Measurements from ENCODE around the gene GALNT9. TPM values are rescaled to one million over a fixed set of nuclear protein-coding genes. Genes with fewer than 3 reads are reported as not detected.

Gene GALNT9
- total RNA-seq, 1 experiment from 2014 or later = 2.6 TPM

DNA sequence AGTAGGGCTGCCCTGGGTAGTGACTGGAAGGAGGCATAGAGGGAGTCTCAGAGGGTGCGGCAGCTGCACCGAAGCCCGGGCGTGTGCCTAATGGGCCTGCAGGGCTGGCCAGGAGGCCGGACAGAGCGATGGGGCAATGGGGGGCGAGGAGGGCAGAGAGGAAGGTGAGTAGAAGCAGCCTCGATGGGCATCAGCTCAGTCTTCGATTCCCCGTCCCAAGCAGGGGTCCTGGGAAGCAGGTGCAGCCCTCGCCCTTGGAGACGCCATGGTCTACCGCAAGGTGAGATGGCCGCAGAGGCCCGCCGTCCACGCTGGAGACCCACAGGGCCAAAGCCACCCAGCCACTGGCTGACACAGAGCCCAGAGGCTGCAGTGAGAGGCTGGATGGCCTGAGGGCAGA lies 70.8 kb downstream of the GALNT9 start:
- Histone ChIP-seq H3K4me1 (ENCODE audit: control insufficient read depth in 1 of 2, insufficient read depth in 2 of 2, low read length in 2 of 2) (no peaks in the 10 kb centered on the region; a peak in 1 of 4 replicates), H3K9me2 (ENCODE audit: insufficient read depth) (no peaks in the 10 kb centered on the region), H3K4me2 (ENCODE audit: low read length) (no peak overlapping the region), H3K36me3 (ENCODE audit: control insufficient read depth in 1 of 2, insufficient read depth in 2 of 2, low read length in 2 of 2) (no peaks in the 10 kb centered on the region), H3K9me3 (ENCODE audit: control insufficient read depth in 1 of 2, insufficient read depth in 1 of 2, low read depth in 1 of 2, low read length in 2 of 2) (no peaks in the 10 kb centered on the region), H3K79me2 (ENCODE audit: insufficient read depth, low read length) (no peaks in the 10 kb centered on the region), H2AFZ (ENCODE audit: low read depth, low read length, poor library complexity, severe bottlenecking) (no peak overlapping the region), H3K27me3 (ENCODE audit: insufficient read depth, low read length) (no peaks in the 10 kb centered on the region), H3K9ac (ENCODE audit: low read length) (no peak overlapping the region), H3K4me3 (replicated peaks in 1 of 2; ENCODE audit: low read depth in 1 of 2, low read length in 2 of 2) (no peak overlapping the region), H4K20me1 (ENCODE audit: insufficient read depth) (no peaks in the 10 kb centered on the region), H3K27ac (ENCODE audit: low read depth, low read length) (no peak overlapping the region)
- DNase-seq (ENCODE audit: low read depth, low spot score) = no peak
- TF ChIP-seq EZH2 (IDR thresholded peaks at IDR 0.05) = no peak
- no peak for TF ChIP-seq SRF (IDR thresholded peaks at IDR 0.05; ENCODE audit: low read depth)
- no peak for TF ChIP-seq CEBPB (IDR thresholded peaks at IDR 0.05; ENCODE audit: low read depth)
- TF ChIP-seq ZNF274 (IDR thresholded peaks at IDR 0.05; ENCODE audit: low read depth, low read length) = no peak
- TF ChIP-seq ZFX (IDR thresholded peaks at IDR 0.05) = no peak
- TF ChIP-seq, protein P1, sequence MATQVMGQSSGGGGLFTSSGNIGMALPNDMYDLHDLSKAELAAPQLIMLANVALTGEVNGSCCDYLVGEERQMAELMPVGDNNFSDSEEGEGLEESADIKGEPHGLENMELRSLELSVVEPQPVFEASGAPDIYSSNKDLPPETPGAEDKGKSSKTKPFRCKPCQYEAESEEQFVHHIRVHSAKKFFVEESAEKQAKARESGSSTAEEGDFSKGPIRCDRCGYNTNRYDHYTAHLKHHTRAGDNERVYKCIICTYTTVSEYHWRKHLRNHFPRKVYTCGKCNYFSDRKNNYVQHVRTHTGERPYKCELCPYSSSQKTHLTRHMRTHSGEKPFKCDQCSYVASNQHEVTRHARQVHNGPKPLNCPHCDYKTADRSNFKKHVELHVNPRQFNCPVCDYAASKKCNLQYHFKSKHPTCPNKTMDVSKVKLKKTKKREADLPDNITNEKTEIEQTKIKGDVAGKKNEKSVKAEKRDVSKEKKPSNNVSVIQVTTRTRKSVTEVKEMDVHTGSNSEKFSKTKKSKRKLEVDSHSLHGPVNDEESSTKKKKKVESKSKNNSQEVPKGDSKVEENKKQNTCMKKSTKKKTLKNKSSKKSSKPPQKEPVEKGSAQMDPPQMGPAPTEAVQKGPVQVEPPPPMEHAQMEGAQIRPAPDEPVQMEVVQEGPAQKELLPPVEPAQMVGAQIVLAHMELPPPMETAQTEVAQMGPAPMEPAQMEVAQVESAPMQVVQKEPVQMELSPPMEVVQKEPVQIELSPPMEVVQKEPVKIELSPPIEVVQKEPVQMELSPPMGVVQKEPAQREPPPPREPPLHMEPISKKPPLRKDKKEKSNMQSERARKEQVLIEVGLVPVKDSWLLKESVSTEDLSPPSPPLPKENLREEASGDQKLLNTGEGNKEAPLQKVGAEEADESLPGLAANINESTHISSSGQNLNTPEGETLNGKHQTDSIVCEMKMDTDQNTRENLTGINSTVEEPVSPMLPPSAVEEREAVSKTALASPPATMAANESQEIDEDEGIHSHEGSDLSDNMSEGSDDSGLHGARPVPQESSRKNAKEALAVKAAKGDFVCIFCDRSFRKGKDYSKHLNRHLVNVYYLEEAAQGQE (IDR thresholded peaks at IDR 0.05; ENCODE audit: low read depth) = no peak
- TF ChIP-seq POLR2AphosphoS5 (IDR thresholded peaks at IDR 0.05; ENCODE audit: low read depth, low read length) = no peak
- TF ChIP-seq POLR2A (IDR thresholded peaks at IDR 0.05; ENCODE audit: borderline replicate concordance, extremely low read depth, insufficient read depth, insufficient read length) = no peak
- no peak for TF ChIP-seq ELF1 (IDR thresholded peaks at IDR 0.05; ENCODE audit: borderline replicate concordance, low read depth)
- TF ChIP-seq, protein P2, sequence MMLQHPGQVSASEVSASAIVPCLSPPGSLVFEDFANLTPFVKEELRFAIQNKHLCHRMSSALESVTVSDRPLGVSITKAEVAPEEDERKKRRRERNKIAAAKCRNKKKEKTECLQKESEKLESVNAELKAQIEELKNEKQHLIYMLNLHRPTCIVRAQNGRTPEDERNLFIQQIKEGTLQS (IDR thresholded peaks at IDR 0.05) = no peak
- TF ChIP-seq EZH2phosphoT487 (IDR thresholded peaks at IDR 0.05; ENCODE audit: borderline replicate concordance) = no peak
- TF ChIP-seq TCF7L2 (IDR thresholded peaks at IDR 0.05; ENCODE audit: borderline replicate concordance, extremely low read depth, insufficient read depth, insufficient read length) = no peak
- TF ChIP-seq RAD21 (IDR thresholded peaks at IDR 0.05; ENCODE audit: low read depth) = no peak
- TF ChIP-seq, protein P3, sequence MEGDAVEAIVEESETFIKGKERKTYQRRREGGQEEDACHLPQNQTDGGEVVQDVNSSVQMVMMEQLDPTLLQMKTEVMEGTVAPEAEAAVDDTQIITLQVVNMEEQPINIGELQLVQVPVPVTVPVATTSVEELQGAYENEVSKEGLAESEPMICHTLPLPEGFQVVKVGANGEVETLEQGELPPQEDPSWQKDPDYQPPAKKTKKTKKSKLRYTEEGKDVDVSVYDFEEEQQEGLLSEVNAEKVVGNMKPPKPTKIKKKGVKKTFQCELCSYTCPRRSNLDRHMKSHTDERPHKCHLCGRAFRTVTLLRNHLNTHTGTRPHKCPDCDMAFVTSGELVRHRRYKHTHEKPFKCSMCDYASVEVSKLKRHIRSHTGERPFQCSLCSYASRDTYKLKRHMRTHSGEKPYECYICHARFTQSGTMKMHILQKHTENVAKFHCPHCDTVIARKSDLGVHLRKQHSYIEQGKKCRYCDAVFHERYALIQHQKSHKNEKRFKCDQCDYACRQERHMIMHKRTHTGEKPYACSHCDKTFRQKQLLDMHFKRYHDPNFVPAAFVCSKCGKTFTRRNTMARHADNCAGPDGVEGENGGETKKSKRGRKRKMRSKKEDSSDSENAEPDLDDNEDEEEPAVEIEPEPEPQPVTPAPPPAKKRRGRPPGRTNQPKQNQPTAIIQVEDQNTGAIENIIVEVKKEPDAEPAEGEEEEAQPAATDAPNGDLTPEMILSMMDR (IDR thresholded peaks at IDR 0.05 in 2 of 3, conservative IDR thresholded peaks at IDR 0.05 in 1 of 3; ENCODE audit: borderline replicate concordance in 1 of 3, insufficient read depth in 1 of 3, low read depth in 2 of 3, low read length in 2 of 3) = no peak
- TF ChIP-seq YY1 (IDR thresholded peaks at IDR 0.05; ENCODE audit: extremely low read depth, insufficient replicate concordance, low read depth, low read length) = no peak
- intact Hi-C loops (cut with micrococcal nuclease) = no loop called here
- POLR2A ChIA-PET = no interaction called here
- BruUV-seq (replicated peaks) = no TSS peak
- ATAC-seq = no peak
- CTCF ChIA-PET = no interaction called here
- RAD21 ChIA-PET (ENCODE audit: low non-redundant PET in 1 of 2, low total read pairs in 2 of 2, uncharacterized antibody in 2 of 2, unreplicated experiment in 2 of 2) = no interaction called here

Measured in HCT116 (cell line).